ENCODE results near the gene SLC51A. TPM values are rescaled to one million over a fixed set of nuclear protein-coding genes. Genes with fewer than 3 reads are reported as not detected.

Gene SLC51A
- not detected for total RNA-seq

GRCh38 chr3:196216089-196216564 lies at the start of gene SLC51A:
Gene SLC51A (plus strand): TSS chr3:196216534. CDS start chr3:196216713, 179 bp downstream.

GRCh38 chr3:196210673-196211556 lies 5.4 kb upstream of the SLC51A start, which contains the start of gene ZDHHC19:
Gene ZDHHC19 (minus strand): TSS chr3:196211400. CDS start chr3:196211315, 85 bp downstream.

Small RNAs within 50 kb of the gene (small RNA-seq; reads per million reads assigned to genes)
- 0 reads per million in 2 donors for gene RF00019

Other genes with a start within 250 kb of the SLC51A start
- gene TFRC, start 134.4 kb upstream of the SLC51A start, total RNA-seq, result 100 to 1,000 TPM; 143 to 156 TPM
- gene ZDHHC19, start 5.1 kb upstream of the SLC51A start, total RNA-seq, result under 1 TPM in 1 of 2 donors, not detected in 1; 0.33 TPM
- gene PCYT1A, start 71.2 kb downstream of the SLC51A start, total RNA-seq, result 100 to 1,000 TPM in 1 of 2 donors, 10 to 100 TPM in 1; 79.8 to 110 TPM
- gene DYNLT2B, start 101.7 kb downstream of the SLC51A start, total RNA-seq, result 1 to 10 TPM; 3.7 to 5.5 TPM
- 1 to 10 TPM in 1 of 2 donors, not detected in 1; 1.7 TPM for gene TM4SF19, start 121.9 kb downstream of the SLC51A start, total RNA-seq
- 10 to 100 TPM; 11.7 to 20.6 TPM for gene UBXN7, start 215.9 kb downstream of the SLC51A start, total RNA-seq